Measurements from ENCODE around the gene NECAB2. TPM values are rescaled to one million over a fixed set of nuclear protein-coding genes. Genes with fewer than 3 reads are reported as not detected.

Gene NECAB2
- total and polyA plus RNA-seq, 2 experiments from 2014 or later = 1.6 to 5.1 TPM

DNA sequence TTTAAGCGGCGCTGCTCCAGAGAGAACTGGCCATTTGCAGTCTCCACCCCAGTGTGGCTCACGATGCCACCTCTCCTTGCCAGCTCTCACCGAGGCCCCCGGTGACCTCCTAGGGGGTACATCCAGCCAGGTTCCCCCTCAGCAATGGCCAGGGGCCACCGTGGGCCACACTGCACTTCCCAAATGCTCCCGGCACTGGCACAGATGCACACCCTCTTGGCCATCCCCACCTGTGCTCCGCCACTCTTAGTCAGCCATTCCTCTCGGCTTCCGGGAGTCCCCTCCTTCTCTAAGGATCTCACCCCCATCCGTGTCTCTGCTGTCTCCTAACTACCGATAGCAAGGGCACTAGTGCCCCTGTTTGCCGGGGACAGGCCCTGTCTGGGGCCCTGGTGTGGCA, 43.4 kb upstream of the NECAB2 start (continued):
- TF ChIP-seq ZNF462 (CRISPR knock-in tag; IDR thresholded peaks at IDR 0.05) = no peak

GRCh38 chr16:83925095-83925905, 42.7 kb upstream of the NECAB2 start:
- no peak for DNase-seq (ENCODE audit: low spot score)
- H3F3A ChIP-seq (replicated peaks; ENCODE audit: low read depth) = no peaks in the 10 kb centered on the region
- H3K79me2 ChIP-seq (replicated peaks; ENCODE audit: insufficient read depth) = no peaks in the 10 kb centered on the region
- no peaks in the 10 kb centered on the region for H3K27me3 ChIP-seq (ENCODE audit: insufficient read depth)
- H2AFZ ChIP-seq = no peak overlapping the region
- H3K9me2 ChIP-seq (ENCODE audit: insufficient read depth) = no peaks in the 10 kb centered on the region
- no peak for ATAC-seq
- Mint-ChIP-seq H3K9me3 (no peaks in the 10 kb centered on the region; the same call in 2 of the 3 replicates), H3K27me3 (ENCODE audit: insufficient read depth, low read depth, poor library complexity) (peaks cover 14% of the 10 kb centered on the region), H3K36me3 (ENCODE audit: low read depth) (peaks cover 10% of the 10 kb centered on the region), H3K4me3 (no peak overlapping the region), H3K4me1 (peaks cover 21% of the 10 kb centered on the region), H3K27ac (no peak overlapping the region; the same call in 1 of the 2 replicates)
- H3K27ac ChIP-seq (ENCODE audit: low read depth) = no peak overlapping the region
- peaks cover 13% of the 10 kb centered on the region for H3K4me1 ChIP-seq (ENCODE audit: insufficient read depth)
- H3K36me3 ChIP-seq (ENCODE audit: insufficient read depth) = no peaks in the 10 kb centered on the region
- no peak overlapping the region for H3K4me2 ChIP-seq
- H4K20me1 ChIP-seq (replicated peaks; ENCODE audit: insufficient read depth) = no peaks in the 10 kb centered on the region
- TF ChIP-seq ZNF114 (CRISPR knock-in tag; IDR thresholded peaks at IDR 0.05) (no peak), ETS1 (IDR thresholded peaks at IDR 0.05) (no peak), CREB1 (CRISPR knock-in tag; IDR thresholded peaks at IDR 0.05; ENCODE audit: low read depth) (no peak), EZH2phosphoT487 (IDR thresholded peaks at IDR 0.05; ENCODE audit: unreplicated experiment) (no peak), ZNF331 (CRISPR knock-in tag; IDR thresholded peaks at IDR 0.05; ENCODE audit: low read depth) (no peak), STAT1 (IDR thresholded peaks at IDR 0.05; ENCODE audit: unreplicated experiment) (no peak)
- H3K4me3 ChIP-seq = no peak overlapping the region

Data from GM23338 (cell line).